T-helper 1 cell treated with Interleukin-12 subunit alpha and Interleukin-12 subunit beta and Interleukin-4 antibody, amounts not matched to agents 30 μg/mL and 1 μg/mL, for 36 hours (primary cell): ENCODE results near the gene PTPRT.

Experiments
- H3K27ac Mint-ChIP-seq: one replicate; pipeline ENCODE4 v1.8.0; 2021; ENCODE audit warnings: mild to moderate bottlenecking, mixed read lengths
- H3K27me3 Mint-ChIP-seq: one replicate; pipeline ENCODE4 v1.8.0; 2021; ENCODE audit warnings: low read depth, mixed read lengths
- H3K36me3 Mint-ChIP-seq: one replicate; pipeline ENCODE4 v1.8.0; 2021; ENCODE audit warnings: low read depth, mixed read lengths
- H3K4me1 Mint-ChIP-seq: one replicate; pipeline ENCODE4 v1.8.0; 2021; ENCODE audit warnings: low read depth, mixed read lengths
- H3K4me3 Mint-ChIP-seq: one replicate; pipeline ENCODE4 v1.8.0; 2021; ENCODE audit warnings: mild to moderate bottlenecking, moderate library complexity, mixed read lengths
- H3K9me3 Mint-ChIP-seq: one replicate; pipeline ENCODE4 v1.8.0; 2021; ENCODE audit warnings: mixed read lengths

PTPRT gene

DNA sequence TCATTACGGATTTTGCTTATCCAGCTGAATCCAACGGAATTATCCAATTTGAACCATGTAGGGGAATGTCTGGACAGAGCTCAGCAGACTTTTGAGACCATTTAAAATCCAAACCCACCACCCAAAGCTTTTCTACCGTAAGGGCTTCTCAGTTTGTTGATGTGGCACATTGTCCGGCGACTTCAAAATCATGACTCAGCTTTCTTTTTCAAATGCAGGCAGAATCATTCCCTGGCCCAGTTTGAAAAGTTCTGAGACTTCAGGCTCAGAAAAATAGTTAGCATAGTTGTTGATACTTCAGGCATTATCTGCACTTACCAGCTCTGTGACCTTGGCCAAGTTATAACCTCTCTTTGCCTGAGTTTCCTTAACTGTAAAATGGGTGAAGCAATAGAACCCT is 182.2 kb downstream of the PTPRT start:
- H3K4me1 Mint-ChIP-seq: no peaks in the 10 kb centered on the region
- no peaks in the 10 kb centered on the region for H3K27me3 Mint-ChIP-seq
- no peaks in the 10 kb centered on the region for H3K36me3 Mint-ChIP-seq
- H3K27ac Mint-ChIP-seq: no peak overlapping the region
- H3K4me3 Mint-ChIP-seq: no peak overlapping the region
- H3K9me3 Mint-ChIP-seq: peaks cover 9% of the 10 kb centered on the region

- no peaks in the 10 kb centered on the region for H3K27me3 Mint-ChIP-seq
- H3K36me3 Mint-ChIP-seq: no peaks in the 10 kb centered on the region
- H3K27ac Mint-ChIP-seq: no peak overlapping the region
- no peaks in the 10 kb centered on the region for H3K4me1 Mint-ChIP-seq
- H3K9me3 Mint-ChIP-seq: peaks cover 9% of the 10 kb centered on the region
- no peak overlapping the region for H3K4me3 Mint-ChIP-seq
These were observed 182.9 kb downstream of the PTPRT start for GRCh38 chr20:43006651-43007375.

DNA sequence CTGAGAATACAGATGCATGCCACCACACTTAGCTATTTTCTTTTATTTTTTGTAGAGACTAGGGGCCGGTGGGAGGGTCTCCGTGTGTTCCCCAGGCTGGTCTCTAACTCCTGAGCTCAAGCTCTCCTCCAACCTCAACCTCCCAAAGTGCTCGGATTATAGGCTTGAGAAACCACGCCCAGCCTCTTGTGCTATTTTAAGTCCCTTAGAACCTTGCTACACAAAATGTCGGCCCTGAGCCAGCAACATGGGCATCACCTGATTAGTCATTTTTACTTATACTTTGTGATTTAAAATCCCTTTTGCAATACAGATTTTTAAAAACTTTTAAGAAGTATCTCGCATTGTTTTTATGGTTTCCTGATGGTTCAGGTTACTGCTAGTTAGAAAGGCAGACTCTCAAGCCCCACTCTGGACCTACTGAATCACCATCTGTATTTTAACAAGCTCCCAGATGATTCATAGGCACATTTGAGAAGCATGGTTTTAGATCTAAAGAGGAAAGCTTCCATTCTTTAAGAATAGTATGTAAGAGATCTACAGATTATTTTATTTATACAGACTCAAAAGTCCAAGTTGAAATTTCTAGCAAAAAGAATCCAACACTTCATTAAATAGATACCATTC is 186.3 kb downstream of the PTPRT start:
- Mint-ChIP-seq H3K4me1 (no peaks in the 10 kb centered on the region), H3K9me3 (no peaks in the 10 kb centered on the region), H3K4me3 (no peak overlapping the region), H3K36me3 (no peaks in the 10 kb centered on the region), H3K27ac (no peak overlapping the region), H3K27me3 (no peaks in the 10 kb centered on the region)

DNA sequence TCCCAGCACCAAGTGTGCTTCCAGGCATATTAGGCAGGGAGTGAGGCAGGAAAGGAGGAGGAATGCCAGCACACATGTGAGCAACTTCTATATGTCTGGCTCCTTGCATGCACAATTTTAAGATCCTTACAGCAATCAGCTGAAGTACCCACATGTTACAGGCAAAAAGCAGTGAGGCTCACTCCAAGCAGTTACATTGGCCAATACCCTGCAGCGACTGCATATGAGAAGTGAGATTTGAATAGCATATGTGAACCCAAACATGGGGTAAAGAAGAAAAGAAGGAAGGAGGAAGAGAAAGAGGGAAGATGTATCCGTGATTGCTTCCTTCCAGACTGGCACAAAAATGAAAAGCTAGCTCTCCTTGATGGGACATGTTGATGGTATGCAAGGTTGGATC is 193.6 kb downstream of the PTPRT start:
- Mint-ChIP-seq H3K27ac (no peak overlapping the region), H3K4me1 (no peaks in the 10 kb centered on the region), H3K9me3 (no peaks in the 10 kb centered on the region), H3K27me3 (no peaks in the 10 kb centered on the region), H3K4me3 (no peak overlapping the region), H3K36me3 (no peaks in the 10 kb centered on the region)

DNA sequence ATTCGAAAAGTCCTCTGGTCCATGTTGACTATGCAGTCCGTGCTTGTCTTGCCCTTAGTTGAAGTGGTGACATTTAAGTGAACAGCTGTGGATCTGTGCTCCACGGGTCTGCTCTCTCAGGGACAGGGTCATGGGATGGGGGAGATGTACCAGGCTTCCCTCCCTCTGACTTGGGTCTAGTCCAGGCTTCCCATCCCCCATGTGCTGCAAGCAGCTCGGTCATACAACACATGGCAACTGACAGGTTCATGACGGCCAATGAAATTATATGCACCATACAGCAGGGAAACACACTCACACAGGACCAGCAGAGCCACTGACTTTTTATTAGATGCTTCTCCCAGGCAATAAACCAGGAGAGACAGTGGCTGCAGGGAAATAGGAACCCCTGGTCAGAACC is 201.4 kb downstream of the PTPRT start:
- Mint-ChIP-seq H3K36me3 (no peaks in the 10 kb centered on the region), H3K27ac (no peak overlapping the region), H3K9me3 (no peaks in the 10 kb centered on the region), H3K27me3 (no peaks in the 10 kb centered on the region), H3K4me1 (no peaks in the 10 kb centered on the region), H3K4me3 (no peak overlapping the region)

GRCh38 chr20:42987376-42988114 is 202.2 kb downstream of the PTPRT start:
- Mint-ChIP-seq H3K4me3 (no peak overlapping the region), H3K27ac (no peak overlapping the region), H3K27me3 (no peaks in the 10 kb centered on the region), H3K4me1 (no peaks in the 10 kb centered on the region), H3K9me3 (no peaks in the 10 kb centered on the region), H3K36me3 (no peaks in the 10 kb centered on the region)

GRCh38 chr20:42986143-42986773 is 203.4 kb downstream of the PTPRT start:
- Mint-ChIP-seq H3K36me3 (no peaks in the 10 kb centered on the region), H3K9me3 (no peaks in the 10 kb centered on the region), H3K27ac (no peak overlapping the region), H3K4me1 (no peaks in the 10 kb centered on the region), H3K27me3 (no peaks in the 10 kb centered on the region), H3K4me3 (no peak overlapping the region)

DNA sequence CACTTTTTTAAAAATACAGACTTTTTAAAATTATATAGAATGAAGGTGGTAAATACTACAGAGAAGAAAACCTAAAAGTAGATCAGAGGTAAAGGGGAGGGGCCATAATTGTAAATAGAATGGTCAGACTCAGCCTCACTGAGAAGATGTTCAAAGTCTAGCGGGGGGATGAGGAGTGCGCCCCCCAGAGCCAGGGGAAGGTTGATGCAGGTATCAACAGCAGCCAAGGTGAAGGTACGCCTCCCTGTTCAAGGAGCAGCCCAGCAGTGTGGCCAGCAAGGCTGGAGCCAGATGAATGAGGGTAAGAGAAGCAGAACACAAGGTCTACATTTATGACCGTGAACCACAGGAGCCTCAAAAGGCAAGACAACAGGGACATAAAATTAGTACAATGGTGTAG is 204.1 kb downstream of the PTPRT start:
- H3K9me3 Mint-ChIP-seq: no peaks in the 10 kb centered on the region
- no peaks in the 10 kb centered on the region for H3K36me3 Mint-ChIP-seq
- H3K4me1 Mint-ChIP-seq: no peaks in the 10 kb centered on the region
- H3K4me3 Mint-ChIP-seq: no peak overlapping the region
- H3K27ac Mint-ChIP-seq: no peak overlapping the region
- no peaks in the 10 kb centered on the region for H3K27me3 Mint-ChIP-seq

GRCh38 chr20:42982218-42982617 is 207.5 kb downstream of the PTPRT start:
- Mint-ChIP-seq H3K36me3 (no peaks in the 10 kb centered on the region), H3K4me1 (no peaks in the 10 kb centered on the region), H3K9me3 (no peaks in the 10 kb centered on the region), H3K27me3 (no peaks in the 10 kb centered on the region), H3K27ac (no peak overlapping the region), H3K4me3 (no peak overlapping the region)

DNA sequence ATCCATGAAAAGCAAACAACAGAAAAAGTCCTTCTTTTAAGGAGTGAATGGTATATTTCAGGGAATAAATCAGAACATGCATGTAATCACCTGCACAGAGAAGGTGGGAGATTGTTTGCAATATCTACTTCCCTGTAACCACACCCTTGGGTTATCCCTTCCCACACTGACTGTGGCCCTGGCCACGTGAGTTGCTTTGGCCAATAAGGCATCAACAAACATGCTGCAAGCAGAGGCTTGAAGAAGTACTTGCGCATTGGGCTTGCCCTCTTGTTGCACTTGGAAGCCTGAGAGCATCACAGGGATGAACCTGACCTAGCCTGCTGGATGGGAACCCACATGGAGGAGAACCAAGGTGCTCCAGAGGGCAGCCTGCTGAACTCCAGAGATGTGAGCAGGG is 208.5 kb downstream of the PTPRT start:
- Mint-ChIP-seq H3K27me3 (no peaks in the 10 kb centered on the region), H3K36me3 (no peaks in the 10 kb centered on the region), H3K9me3 (no peaks in the 10 kb centered on the region), H3K4me1 (no peaks in the 10 kb centered on the region), H3K4me3 (no peak overlapping the region), H3K27ac (no peak overlapping the region)

DNA sequence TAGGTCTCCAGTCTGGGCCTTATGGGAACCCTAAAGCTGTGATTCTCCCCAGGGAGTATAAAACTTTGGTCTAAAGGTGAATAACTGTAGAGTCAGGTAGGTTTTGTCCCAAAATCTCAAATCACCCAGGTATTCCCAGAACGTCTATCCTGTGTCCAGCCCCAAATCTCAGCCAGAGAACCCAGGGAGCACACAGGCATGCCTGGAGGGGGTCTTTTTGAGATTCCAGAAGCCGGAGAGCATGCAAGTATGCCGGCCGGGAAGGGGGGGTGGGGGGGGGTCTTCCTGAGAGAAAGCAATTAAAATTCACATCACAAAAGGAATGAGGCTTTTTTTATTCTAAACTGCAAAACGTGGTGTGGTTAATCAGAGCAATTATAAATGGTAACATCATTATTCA is 210.0 kb downstream of the PTPRT start:
- Mint-ChIP-seq H3K27ac (no peak overlapping the region), H3K9me3 (no peaks in the 10 kb centered on the region), H3K27me3 (no peaks in the 10 kb centered on the region), H3K36me3 (no peaks in the 10 kb centered on the region), H3K4me1 (no peaks in the 10 kb centered on the region), H3K4me3 (no peak overlapping the region)

DNA sequence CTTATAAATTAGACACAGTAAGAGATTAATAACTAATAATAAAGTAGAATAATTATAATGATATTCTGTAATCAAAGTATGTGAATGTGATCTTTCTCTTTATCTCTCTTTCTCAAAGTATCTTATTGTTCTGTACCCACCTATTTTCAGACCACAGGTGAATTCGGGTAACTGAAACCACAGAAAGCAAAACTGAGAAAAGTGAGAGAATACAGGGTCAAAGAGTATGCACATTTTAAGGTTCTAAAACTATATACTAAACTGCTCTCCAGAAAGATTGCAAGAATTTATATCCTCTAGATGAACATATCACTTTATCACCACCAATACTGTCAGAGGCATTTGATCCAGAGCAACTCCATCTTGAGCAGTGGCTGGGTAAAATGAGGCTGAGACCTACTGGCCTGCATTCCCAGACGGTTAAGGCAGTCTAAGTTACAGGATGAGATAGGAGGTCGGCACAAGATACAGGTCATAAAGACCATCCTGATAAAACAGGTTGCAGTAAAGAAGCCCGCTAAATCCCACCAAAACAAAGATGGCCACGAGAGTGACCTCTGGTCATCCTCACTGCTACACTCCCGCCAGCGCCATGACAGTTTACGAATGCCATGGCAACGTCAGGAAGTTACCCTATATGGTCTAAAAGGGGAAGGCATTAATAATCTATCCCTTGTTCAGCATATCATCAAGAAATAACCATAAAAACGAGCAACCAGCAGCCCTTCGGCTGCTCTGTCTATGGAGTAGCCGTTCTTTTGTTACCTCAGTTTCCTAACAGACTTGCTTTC is 211.3 kb downstream of the PTPRT start:
- Mint-ChIP-seq H3K4me1 (no peaks in the 10 kb centered on the region), H3K9me3 (no peaks in the 10 kb centered on the region), H3K27ac (no peak overlapping the region), H3K36me3 (no peaks in the 10 kb centered on the region), H3K27me3 (no peaks in the 10 kb centered on the region), H3K4me3 (no peak overlapping the region)

DNA sequence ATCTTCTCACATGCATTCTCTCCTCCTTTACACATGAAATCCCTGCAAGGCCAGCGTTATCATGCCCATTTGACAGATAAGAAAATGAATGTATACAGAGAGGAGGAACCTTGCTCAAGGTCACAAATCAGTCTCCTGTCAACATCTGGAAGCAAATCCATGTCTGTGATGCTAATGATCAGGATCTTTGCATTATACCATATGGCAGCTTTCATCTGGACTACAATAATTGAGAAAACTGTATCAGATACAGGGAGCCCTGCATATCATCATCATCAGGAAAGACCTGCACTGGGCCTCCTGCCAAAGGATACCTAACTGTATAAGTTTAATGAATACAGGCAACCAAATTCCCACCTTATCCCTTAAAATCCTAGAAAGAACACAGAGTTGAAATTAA is 213.7 kb downstream of the PTPRT start:
- no peak overlapping the region for H3K27ac Mint-ChIP-seq
- no peaks in the 10 kb centered on the region for H3K4me1 Mint-ChIP-seq
- no peak overlapping the region for H3K4me3 Mint-ChIP-seq
- no peaks in the 10 kb centered on the region for H3K27me3 Mint-ChIP-seq
- H3K9me3 Mint-ChIP-seq: no peaks in the 10 kb centered on the region
- no peaks in the 10 kb centered on the region for H3K36me3 Mint-ChIP-seq

DNA sequence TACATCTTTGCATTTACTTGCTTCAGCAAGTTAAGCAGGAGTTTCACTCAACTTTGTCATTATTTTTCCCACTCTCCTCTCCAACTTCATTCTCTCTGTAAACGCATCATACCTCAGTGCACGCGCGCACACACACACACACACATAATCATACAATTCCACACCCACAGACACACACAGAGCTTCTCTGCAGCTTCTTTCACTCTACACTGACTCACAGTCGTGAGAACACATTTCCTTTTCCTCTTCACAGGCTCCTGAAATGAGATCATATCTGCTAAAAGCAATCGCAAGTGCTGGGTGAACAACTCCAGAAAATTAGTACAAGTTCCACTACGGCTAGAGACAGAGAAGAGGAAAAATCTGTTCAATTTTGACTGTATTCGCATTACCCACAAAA is 215.4 kb downstream of the PTPRT start:
- H3K9me3 Mint-ChIP-seq: no peaks in the 10 kb centered on the region
- no peaks in the 10 kb centered on the region for H3K4me1 Mint-ChIP-seq
- no peak overlapping the region for H3K4me3 Mint-ChIP-seq
- no peaks in the 10 kb centered on the region for H3K36me3 Mint-ChIP-seq
- H3K27ac Mint-ChIP-seq: no peak overlapping the region
- H3K27me3 Mint-ChIP-seq: no peaks in the 10 kb centered on the region
